OCI-LY7 (cell line): Measurements from ENCODE around the gene IL1RAPL1. TPM values are rescaled to one million over a fixed set of nuclear protein-coding genes. Genes with fewer than 3 reads are reported as not detected.
"Not testable (repeated sequence)": the region's sequence is repeated elsewhere in the genome, so short reads cannot be mapped to it uniquely, and the experiment has no call there.

Source experiments
- BruUV-seq: library from RNA; stranded (reverse); fragments of 400-500 nt; replicated peaks from 2 replicates; lab custom pipeline; 2021; lab: Mats Ljungman, UMichigan
- CTCF ChIA-PET: fragments of 300-600 bp; sonication (Branson Sonifier 250); formaldehyde crosslinking; loops from one replicate; lab custom pipeline; 2022; ENCODE audit warnings: antibody characterized with exemption; ENCODE audit not compliant: unreplicated experiment; lab: Charles Lee
- POLR2A ChIA-PET: fragments of 300-600 bp; sonication (Branson Sonifier 250); formaldehyde crosslinking; loops from one replicate; lab custom pipeline; 2022; ENCODE audit warnings: antibody characterized with exemption; lab: Charles Lee
- DNase-seq: peaks from one replicate; pipeline ENCODE4 v3.0.0-alpha.2; 2015; ENCODE audit warnings: low spot score
- H2AFZ ChIP-seq: fragments of 200-600 bp; sonication (generic), shearing (Covaris generic); 2 replicates; pipeline ENCODE4 v1.6.1; 2014; ENCODE audit warnings: mild to moderate bottlenecking, antibody characterized with exemption, low read length, moderate library complexity
- H3K27ac ChIP-seq: fragments of 200-600 bp; sonication (generic); 2 replicates; pipeline ENCODE4 v1.5.1; 2014; ENCODE audit warnings: mixed run types, low read depth, mild to moderate bottlenecking, moderate library complexity, low read length, inconsistent platforms; ENCODE audit not compliant: poor library complexity, severe bottlenecking
- H3K36me3 ChIP-seq: fragments of 200-600 bp; sonication (generic); 2 replicates; pipeline ENCODE4 v1.6.1; 2014; ENCODE audit warnings: mild to moderate bottlenecking, antibody characterized with exemption, low read length, moderate library complexity, mixed read lengths; ENCODE audit not compliant: insufficient read depth
- H3K4me1 ChIP-seq: fragments of 200-600 bp; sonication (generic); 2 replicates; pipeline ENCODE4 v1.5.1; 2014; ENCODE audit warnings: mild to moderate bottlenecking, low read length; ENCODE audit not compliant: insufficient read depth, poor library complexity, severe bottlenecking
- H3K4me2 ChIP-seq: fragments of 200-600 bp; sonication (generic); 2 replicates; pipeline ENCODE4 v1.6.1; 2014; ENCODE audit warnings: mild to moderate bottlenecking, low read length
- H3K4me3 ChIP-seq: fragments of 200-600 bp; sonication (generic); 2 replicates; pipeline ENCODE4 v1.5.1; 2014; ENCODE audit warnings: mild to moderate bottlenecking, low read depth, low read length; ENCODE audit not compliant: poor library complexity, severe bottlenecking
- H3K79me2 ChIP-seq: fragments of 200-600 bp; sonication (generic); 2 replicates; pipeline ENCODE4 v1.6.1; 2016; ENCODE audit warnings: low read depth, mild to moderate bottlenecking, low read length, moderate library complexity, mixed read lengths; ENCODE audit not compliant: insufficient read depth
- H3K9me2 ChIP-seq: fragments of 200-600 bp; sonication (generic); 2 replicates; pipeline ENCODE4 v1.6.1; 2016; ENCODE audit warnings: mild to moderate bottlenecking, low read length, mixed read lengths; ENCODE audit not compliant: insufficient read depth
- H3K9me3 ChIP-seq: fragments of 200-600 bp; sonication (generic); 2 replicates; pipeline ENCODE4 v1.6.1; 2014; ENCODE audit warnings: mild to moderate bottlenecking, mixed run types, low read length, mixed read lengths
- H4K20me1 ChIP-seq: fragments of 200-600 bp; sonication (generic); 2 replicates; pipeline ENCODE4 v1.6.1; 2014; ENCODE audit warnings: mild to moderate bottlenecking, antibody characterized with exemption, low read length, moderate library complexity, mixed read lengths; ENCODE audit not compliant: insufficient read depth
- EZH2phosphoT487 ChIP-seq: fragments of 200-600 bp; sonication (generic); IDR thresholded peaks from 2 replicates; pipeline ENCODE4 v1.6.1; 2018; ENCODE audit warnings: low read depth, borderline replicate concordance, mild to moderate bottlenecking, mixed run types, antibody characterized with exemption, low read length, moderate library complexity, mixed read lengths
- intact Hi-C: fragments of 100-400 bp; cut with micrococcal nuclease; formaldehyde crosslinking; loops from one replicate; pipeline ENCODE4 v1.10.0; 2022; ENCODE audit not compliant: unreplicated experiment
- total RNA-seq, 2 experiments: library from RNA; depleted of rRNA in 1 of 2; stranded (reverse); fragments of >200 nt in 1 of 2; shearing (Covaris generic) in 1 of 2; gene quantifications; 2 replicates each; pipeline ENCODE4 v1.2.3, GENCODE V29; 2014 to 2022
- TF ChIP-seq, protein P1 (sequence below): fragments of 200-600 bp; sonication (generic); conservative IDR thresholded peaks from 2 replicates; pipeline ENCODE4 v1.5.1; 2014; ENCODE audit warnings: mild to moderate bottlenecking, antibody characterized with exemption, low read length, moderate library complexity, mixed read lengths

IL1RAPL1 gene
- total RNA-seq, 2 experiments from 2014 or later: not detected

DNA sequence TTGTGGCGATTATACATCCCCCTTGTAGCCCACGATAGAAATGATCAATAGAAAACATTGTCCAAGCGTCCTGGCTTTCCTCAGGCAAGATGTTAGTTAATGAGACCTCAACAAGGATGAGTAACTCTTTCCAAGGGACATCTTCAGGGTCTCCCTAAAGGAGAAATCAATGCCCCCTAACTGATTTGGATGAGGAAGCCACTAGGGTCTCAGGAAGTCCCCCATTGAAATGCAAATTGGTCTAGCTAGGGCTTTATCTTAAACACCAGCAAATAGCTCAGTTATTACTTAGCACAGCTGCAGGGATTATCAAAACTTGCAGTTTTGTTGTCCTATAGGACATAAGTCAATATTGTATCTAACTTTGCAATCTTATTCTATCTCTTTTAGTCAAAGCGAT, 721.5 kb downstream of the IL1RAPL1 start:
- Histone ChIP-seq H3K9me3 (no peaks in the 10 kb centered on the region), H3K4me1 (no peaks in the 10 kb centered on the region), H3K79me2 (no peaks in the 10 kb centered on the region), H4K20me1 (no peaks in the 10 kb centered on the region), H2AFZ (no peak overlapping the region), H3K36me3 (no peaks in the 10 kb centered on the region), H3K4me2 (no peak overlapping the region), H3K4me3 (no peak overlapping the region), H3K27ac (no peak overlapping the region), H3K9me2 (no peaks in the 10 kb centered on the region)
- CTCF ChIA-PET: no interaction called here
- no peak for DNase-seq
- BruUV-seq: no TSS peak
- intact Hi-C loops: no loop called here
- TF ChIP-seq EZH2phosphoT487: no peak
- TF ChIP-seq, protein P1, sequence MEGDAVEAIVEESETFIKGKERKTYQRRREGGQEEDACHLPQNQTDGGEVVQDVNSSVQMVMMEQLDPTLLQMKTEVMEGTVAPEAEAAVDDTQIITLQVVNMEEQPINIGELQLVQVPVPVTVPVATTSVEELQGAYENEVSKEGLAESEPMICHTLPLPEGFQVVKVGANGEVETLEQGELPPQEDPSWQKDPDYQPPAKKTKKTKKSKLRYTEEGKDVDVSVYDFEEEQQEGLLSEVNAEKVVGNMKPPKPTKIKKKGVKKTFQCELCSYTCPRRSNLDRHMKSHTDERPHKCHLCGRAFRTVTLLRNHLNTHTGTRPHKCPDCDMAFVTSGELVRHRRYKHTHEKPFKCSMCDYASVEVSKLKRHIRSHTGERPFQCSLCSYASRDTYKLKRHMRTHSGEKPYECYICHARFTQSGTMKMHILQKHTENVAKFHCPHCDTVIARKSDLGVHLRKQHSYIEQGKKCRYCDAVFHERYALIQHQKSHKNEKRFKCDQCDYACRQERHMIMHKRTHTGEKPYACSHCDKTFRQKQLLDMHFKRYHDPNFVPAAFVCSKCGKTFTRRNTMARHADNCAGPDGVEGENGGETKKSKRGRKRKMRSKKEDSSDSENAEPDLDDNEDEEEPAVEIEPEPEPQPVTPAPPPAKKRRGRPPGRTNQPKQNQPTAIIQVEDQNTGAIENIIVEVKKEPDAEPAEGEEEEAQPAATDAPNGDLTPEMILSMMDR: no peak
- POLR2A ChIA-PET: no interaction called here

DNA sequence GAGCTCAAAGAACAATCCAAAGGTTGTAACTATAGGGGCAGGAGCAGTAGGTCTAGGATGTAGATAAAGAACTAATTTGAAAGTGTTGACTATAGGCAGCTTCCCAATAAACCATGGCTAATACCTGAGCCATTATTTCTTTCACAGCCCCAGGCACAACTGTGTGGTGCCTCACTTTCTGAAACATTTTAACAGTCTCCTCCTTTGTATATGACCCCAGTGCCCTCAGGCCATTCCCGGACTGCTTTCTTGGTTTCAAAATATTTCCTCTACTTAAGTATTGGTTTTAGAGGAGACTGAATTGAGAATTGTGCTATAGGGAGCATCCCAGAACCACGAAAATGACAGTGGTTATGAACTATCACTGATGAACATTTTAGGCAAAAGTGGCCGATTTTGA, 728.7 kb downstream of the IL1RAPL1 start:
- intact Hi-C loops: no loop called here
- ChIA-PET POLR2A (interaction anchor here (0.5 kb wide), 1 partner anchor 727 kb away, joined by 4 read pairs; no protein-coding TSS in a partner anchor), CTCF (no interaction called here)
- Histone ChIP-seq H3K36me3 (no peaks in the 10 kb centered on the region), H4K20me1 (no peaks in the 10 kb centered on the region), H2AFZ (no peak overlapping the region), H3K4me1 (no peaks in the 10 kb centered on the region), H3K9me2 (no peaks in the 10 kb centered on the region), H3K4me2 (no peak overlapping the region), H3K79me2 (no peaks in the 10 kb centered on the region), H3K27ac (no peak overlapping the region), H3K9me3 (no peaks in the 10 kb centered on the region), H3K4me3 (no peak overlapping the region)
- no TSS peak for BruUV-seq
- no peak for DNase-seq
- TF ChIP-seq, protein P1: no peak
- TF ChIP-seq EZH2phosphoT487: no peak

DNA sequence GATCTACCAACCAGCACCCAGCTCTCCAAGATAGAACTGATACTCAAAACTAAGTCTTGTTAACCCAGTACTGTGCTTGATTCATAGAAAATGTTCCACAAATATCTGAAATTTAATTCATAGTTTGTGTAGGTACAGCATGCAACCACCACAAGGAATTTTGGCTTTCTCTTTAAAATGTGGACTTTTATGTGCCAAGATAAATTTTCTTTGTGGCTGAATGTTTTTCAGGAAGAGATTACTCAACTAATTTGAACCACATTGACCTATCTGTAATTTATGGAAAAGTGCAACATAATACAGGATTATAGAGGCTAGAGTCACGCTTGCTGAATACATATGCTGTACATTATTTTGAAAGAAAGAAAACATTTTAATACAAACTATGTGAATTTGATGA, 730.8 kb downstream of the IL1RAPL1 start:
- no peaks in the 10 kb centered on the region for H3K36me3 ChIP-seq
- H4K20me1 ChIP-seq: no peaks in the 10 kb centered on the region
- no TSS peak for BruUV-seq
- TF ChIP-seq EZH2phosphoT487: no peak
- TF ChIP-seq, protein P1: no peak
- H3K9me2 ChIP-seq: no peaks in the 10 kb centered on the region
- no peaks in the 10 kb centered on the region for H3K4me1 ChIP-seq
- H3K4me2 ChIP-seq: no peak overlapping the region
- POLR2A ChIA-PET: no interaction called here
- no peak overlapping the region for H3K27ac ChIP-seq
- no peaks in the 10 kb centered on the region for H3K79me2 ChIP-seq
- no peak overlapping the region for H3K4me3 ChIP-seq
- intact Hi-C loops: no loop called here
- no peak overlapping the region for H2AFZ ChIP-seq
- DNase-seq: no peak
- CTCF ChIA-PET: no interaction called here
- no peaks in the 10 kb centered on the region for H3K9me3 ChIP-seq

DNA sequence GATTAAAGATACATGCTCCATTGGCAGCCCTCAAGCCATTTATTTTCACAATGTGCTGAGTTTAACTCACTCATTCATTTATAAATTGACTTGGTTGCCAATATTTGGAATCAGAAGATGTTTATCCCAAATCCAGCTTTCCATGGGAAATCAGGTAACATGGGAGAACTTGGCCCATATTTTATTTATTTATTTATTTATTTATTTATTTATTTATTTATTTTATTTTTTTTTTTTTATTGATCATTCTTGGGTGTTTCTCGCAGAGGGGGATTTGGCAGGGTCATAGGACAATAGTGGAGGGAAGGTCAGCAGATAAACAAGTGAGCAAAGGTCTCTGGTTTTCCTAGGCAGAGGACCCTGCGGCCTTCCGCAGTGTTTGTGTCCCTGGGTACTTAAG, 745.2 kb downstream of the IL1RAPL1 start:
- DNase-seq, H2AFZ ChIP-seq, CTCF ChIA-PET, POLR2A ChIA-PET, H3K36me3 ChIP-seq, intact Hi-C loops, H4K20me1 ChIP-seq, H3K9me2 ChIP-seq, H3K4me3 ChIP-seq, H3K27ac ChIP-seq, H3K79me2 ChIP-seq, H3K4me2 ChIP-seq, H3K9me3 ChIP-seq, H3K4me1 ChIP-seq, BruUV-seq: not testable (repeated sequence)
